GM12872 (cell line): ENCODE data around the gene RLF.

Source experiments
- TF ChIP-seq, protein P1 (sequence below): IDR thresholded peaks from 3 replicates; pipeline ENCODE4 v1.5.1; 2011; ENCODE audit warnings: low read depth, mild to moderate bottlenecking, low read length, moderate library complexity; ENCODE audit not compliant: insufficient read depth

The RLF gene

DNA sequence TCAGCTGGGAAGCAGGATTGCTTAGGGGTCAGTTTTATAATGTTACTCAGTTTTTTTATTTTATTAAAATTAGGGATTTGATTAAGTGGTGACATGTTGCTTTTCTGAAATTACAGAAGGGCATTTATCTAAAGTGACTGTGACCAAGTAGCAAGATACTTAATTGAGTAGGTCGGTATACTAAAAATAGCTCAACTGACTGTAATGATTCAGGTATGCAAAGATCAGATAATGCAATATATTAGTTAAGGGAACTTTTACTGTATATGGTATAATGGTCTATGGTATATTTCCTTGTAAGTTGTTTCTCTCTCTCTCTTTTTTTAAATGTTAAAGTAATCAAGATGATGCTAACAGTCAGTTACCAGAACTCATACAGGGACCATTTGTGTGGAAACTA lies 26.2 kb downstream of the RLF start:
- TF ChIP-seq, protein P1, sequence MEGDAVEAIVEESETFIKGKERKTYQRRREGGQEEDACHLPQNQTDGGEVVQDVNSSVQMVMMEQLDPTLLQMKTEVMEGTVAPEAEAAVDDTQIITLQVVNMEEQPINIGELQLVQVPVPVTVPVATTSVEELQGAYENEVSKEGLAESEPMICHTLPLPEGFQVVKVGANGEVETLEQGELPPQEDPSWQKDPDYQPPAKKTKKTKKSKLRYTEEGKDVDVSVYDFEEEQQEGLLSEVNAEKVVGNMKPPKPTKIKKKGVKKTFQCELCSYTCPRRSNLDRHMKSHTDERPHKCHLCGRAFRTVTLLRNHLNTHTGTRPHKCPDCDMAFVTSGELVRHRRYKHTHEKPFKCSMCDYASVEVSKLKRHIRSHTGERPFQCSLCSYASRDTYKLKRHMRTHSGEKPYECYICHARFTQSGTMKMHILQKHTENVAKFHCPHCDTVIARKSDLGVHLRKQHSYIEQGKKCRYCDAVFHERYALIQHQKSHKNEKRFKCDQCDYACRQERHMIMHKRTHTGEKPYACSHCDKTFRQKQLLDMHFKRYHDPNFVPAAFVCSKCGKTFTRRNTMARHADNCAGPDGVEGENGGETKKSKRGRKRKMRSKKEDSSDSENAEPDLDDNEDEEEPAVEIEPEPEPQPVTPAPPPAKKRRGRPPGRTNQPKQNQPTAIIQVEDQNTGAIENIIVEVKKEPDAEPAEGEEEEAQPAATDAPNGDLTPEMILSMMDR = no peak

DNA sequence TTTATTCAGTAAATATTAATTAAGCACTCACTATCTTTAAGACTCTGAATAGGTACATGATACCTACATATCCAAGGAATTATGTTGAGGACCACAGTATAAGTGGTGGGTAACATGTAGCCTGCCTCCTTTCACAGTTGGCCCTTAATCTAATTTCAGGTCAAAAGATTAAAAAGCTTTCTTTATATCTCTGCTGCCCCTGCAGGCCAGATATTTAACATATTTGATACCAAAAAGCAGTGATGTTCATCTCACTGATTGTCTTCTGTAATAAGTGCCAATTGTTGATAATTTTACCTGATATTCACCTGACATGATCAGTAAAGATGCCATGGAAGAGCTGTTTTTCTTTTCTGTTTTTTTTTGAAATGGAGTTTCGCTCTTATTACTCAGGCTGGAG lies 36.5 kb downstream of the RLF start:
- TF ChIP-seq, protein P1 = 0 out of 3 replicates have a peak, but pooled peaks have one; percentile 8

DNA sequence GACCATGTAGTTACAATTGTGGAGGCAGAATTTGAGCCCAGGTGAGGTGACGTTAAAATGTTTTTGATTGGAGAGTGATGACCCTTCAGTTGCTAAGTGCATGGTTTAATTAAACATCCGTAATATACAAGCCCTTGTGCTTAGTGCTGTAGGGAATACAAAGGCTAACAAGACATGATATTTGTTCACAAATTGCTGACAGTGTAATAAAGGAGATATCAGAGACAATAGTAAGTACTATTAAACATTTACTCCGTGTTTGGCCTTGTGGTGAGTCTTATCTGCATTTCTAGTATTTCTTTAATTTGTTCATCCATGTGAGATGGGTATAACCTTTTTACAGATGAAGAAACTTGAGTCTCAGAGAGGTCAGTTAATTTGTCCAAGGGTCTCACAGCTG lies 37.9 kb downstream of the RLF start:
- TF ChIP-seq, protein P1 = no peak

DNA sequence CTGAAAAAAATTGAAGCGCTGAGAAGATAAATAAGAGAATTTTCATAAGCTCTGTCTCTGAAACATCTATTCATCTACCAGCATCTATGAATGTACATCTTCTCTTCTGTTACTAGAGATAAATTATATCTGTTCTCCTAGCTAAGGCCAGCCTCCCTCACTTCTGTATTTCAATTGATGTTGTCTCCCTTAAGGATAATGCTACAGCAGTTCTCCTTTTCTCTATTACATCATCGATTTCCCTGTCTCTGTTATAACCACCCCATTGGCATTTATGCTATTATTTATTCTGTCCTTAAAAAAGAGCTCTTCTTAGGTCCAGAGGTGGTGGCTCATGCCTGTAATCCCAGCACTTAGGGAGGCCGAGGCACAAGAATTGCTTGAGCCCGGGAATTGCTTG lies 43.7 kb downstream of the RLF start:
- TF ChIP-seq, protein P1 = no peak

DNA sequence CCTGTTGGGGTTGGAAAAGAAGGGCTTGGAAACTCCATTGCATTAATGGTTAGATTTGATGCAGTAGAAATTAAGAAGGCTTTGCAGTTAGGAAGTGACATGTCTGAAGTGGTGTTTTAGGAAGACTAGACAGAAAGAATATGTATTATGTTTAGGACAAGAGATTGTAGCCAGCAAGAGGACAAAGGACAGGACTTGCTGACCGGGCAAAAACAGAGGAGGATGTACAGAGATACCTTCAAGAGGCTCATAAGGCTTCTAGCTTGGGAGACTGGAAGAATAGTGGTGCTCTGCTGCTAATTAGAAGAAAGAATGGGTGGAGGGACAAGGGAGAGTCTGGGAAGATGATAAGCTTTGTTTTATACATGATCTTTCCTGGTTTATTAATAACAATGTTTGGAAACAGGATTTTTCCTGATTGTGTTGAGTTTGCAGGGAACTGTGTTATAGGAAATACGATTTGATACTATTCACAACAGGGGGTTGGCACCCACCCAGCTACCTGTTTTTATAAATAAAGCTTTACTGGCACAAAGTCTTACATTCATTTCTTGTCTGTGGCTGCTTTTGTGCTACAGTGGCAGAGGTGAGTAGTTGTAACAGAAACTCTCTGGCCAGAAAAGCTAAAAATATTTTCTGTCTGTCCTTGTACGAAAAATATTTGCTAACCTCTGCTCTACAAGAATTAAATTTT lies 49.5 kb downstream of the RLF start:
- TF ChIP-seq, protein P1 = no peak

DNA sequence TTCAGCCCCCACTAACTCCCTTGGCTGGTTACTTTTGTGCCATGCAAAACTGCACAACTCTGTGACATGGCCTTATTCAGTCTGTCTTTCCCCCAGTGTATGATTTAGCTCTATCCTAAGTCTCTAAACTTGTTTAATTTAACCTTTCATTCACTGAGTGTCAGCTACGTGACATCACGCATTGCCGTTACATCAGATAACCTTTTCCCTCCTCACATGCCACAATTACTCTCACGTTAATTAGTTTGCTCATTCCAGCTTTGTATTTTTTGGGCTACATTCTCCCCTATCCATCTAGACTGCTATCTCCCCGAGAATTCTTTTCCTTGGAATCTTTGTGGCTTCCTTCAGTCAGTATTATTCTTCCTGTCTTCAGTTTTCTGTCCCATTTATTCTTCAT lies 57.1 kb downstream of the RLF start:
- TF ChIP-seq, protein P1 = no peak

DNA sequence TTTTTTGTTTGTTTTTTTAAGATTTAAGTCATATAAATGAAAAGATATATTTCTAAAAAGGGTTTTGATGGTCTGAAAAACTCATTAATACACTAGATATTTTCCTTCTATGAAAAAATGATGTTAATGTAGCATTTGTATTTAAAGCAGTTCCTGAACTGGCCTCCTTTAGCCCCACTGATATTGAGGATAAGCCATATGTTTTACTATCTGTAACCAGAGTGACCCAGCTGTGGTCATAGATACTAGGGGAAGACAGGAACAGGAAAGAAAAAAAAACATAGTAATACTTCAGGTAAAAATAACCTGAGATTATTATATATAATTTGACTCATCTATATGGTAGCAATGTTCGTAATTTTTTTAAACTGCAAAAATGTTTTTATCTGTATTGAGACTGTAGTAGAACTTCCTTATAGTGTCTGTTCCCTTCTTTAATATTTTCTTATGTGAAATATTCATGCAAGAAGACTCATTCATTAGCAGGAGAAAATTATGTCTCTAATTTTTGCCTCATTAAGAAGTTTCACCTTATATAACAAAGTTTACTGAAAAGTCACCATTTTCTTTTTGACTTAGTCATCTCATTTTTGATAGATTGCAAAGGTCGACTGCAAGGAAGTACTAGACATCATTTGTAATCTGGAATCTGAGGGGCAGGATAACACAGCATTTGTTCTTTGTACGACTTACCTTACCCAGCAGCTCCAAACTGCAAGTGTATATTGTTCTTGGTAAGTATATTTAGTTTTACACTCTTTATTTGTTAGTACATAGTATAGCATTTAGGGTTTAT lies 61.0 kb downstream of the RLF start:
- TF ChIP-seq, protein P1 = no peak
